Inflammatory macrophage treated with lipopolysaccharide for 4 hours (primary cell): ENCODE data around the gene GJB3.

Experiments used
- DNase-seq: peaks from one replicate; pipeline ENCODE4 v3.0.0-alpha.2; 2020

The GJB3 gene

GRCh38 chr1:34827341-34827941 is 46.4 kb downstream of the GJB3 start:
- DNase-seq: no peak

- no peak for DNase-seq
Measured at GRCh38 chr1:34828611-34829010, 47.6 kb downstream of the GJB3 start.

- DNase-seq: no peak
Measured at GRCh38 chr1:34829250-34829649, 48.2 kb downstream of the GJB3 start.

- DNase-seq: no peak
Measured at GRCh38 chr1:34831721-34832246, 50.8 kb downstream of the GJB3 start.

GRCh38 chr1:34833711-34834110 is 52.7 kb downstream of the GJB3 start:
- no peak for DNase-seq
